PFSK-1 (cell line): ENCODE data around the gene SMIM10L2A.

ENCODE experiments used
- POLR2AphosphoS5 ChIP-seq: IDR thresholded peaks from 2 replicates; pipeline ENCODE4 v1.6.1; 2012; ENCODE audit warnings: low read depth, mild to moderate bottlenecking, control low read depth, low read length, moderate library complexity
- TAF1 ChIP-seq: IDR thresholded peaks from 2 replicates; pipeline ENCODE4 v1.6.1; 2012; ENCODE audit warnings: low read length, control low read depth, borderline replicate concordance; ENCODE audit not compliant: insufficient read depth

GRCh38 chrX:135429429-135429828, 7.7 kb downstream of the SMIM10L2A start:
- TF ChIP-seq TAF1 (no peak), POLR2AphosphoS5 (no peak)
